Measurements from ENCODE around the gene MTG1. TPM values are rescaled to one million over a fixed set of nuclear protein-coding genes. Genes with fewer than 3 reads are reported as not detected.

The MTG1 gene
- total and polyA plus RNA-seq, 2 donors (not counting 1 experiment from before 2014, with no cell fraction given): 90.0 to 117 TPM

DNA sequence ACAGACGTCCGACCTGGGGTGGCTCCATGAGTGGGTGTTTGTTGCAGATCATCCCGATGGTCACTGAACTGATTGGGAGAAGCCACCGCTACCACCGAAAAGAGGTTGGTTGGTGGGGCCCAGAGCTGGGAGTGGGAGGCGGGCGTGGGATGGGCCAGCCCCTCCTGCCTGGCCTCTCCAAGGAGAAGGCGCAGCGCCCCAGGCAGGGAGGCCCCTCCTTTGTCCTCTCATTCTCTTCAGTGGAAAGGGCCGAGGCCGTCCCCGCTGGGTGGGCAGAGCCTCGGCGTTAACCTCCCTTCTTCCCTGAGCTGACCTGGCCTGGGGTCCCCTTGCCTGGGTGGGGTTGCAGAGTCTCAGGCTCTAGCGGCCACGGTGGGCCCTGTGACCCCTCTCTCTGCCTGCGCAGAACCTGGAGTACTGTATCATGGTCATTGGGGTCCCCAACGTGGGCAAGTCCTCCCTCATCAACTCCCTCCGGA is 5.2 kb downstream of the MTG1 start:
- H3K27ac Mint-ChIP-seq: no peak overlapping the region
- Histone ChIP-seq H3K27ac (ENCODE audit: low read length in 2 of 2) (no peak overlapping the region), H3K4me3 (ENCODE audit: control extremely low read depth in 1 of 5, extremely low read depth in 1 of 5, insufficient read depth in 1 of 5, low read depth in 2 of 5, low read length in 4 of 5) (no peak overlapping the region), H3K27me3 (replicated peaks in 1 of 4; ENCODE audit: control extremely low read depth in 1 of 4, control insufficient read depth in 3 of 4, insufficient read depth in 4 of 4, low read length in 3 of 4) (no peaks in the 10 kb centered on the region), H3K36me3 (replicated peaks in 1 of 2; ENCODE audit: control extremely low read depth in 1 of 2, control insufficient read depth in 1 of 2, extremely low read depth in 1 of 2, insufficient read depth in 2 of 2, low read length in 1 of 2) (peaks cover 2 to 57% of the 10 kb centered on the region in 2 experiments), H2AFZ (ENCODE audit: insufficient read depth, low read depth, low read length, poor library complexity, severe bottlenecking) (no peak overlapping the region), H3K4me2 (replicated peaks; ENCODE audit: low read depth, low read length, poor library complexity, severe bottlenecking) (no peak overlapping the region), H4K20me1 (ENCODE audit: control insufficient read depth, insufficient read depth, low read length, poor library complexity, severe bottlenecking) (peaks cover 39% of the 10 kb centered on the region), H3K9me3 (ENCODE audit: control extremely low read depth in 1 of 3, control insufficient read depth in 2 of 3, insufficient read depth in 1 of 3, low read length in 2 of 3) (no peaks in the 10 kb centered on the region), H3K4me1 (ENCODE audit: control insufficient read depth in 2 of 2, insufficient read depth in 2 of 2, low read length in 2 of 2) (peaks cover 14 to 25% of the 10 kb centered on the region in 2 donors), H3K9ac (ENCODE audit: low read length) (no peak overlapping the region), H3K79me2 (ENCODE audit: control insufficient read depth, insufficient read depth, low read length) (peaks cover 32% of the 10 kb centered on the region)
- H3K27me3 Mint-ChIP-seq: no peaks in the 10 kb centered on the region
- intact Hi-C loops (cut with micrococcal nuclease): no loop called here
- TF ChIP-seq, protein P1, sequence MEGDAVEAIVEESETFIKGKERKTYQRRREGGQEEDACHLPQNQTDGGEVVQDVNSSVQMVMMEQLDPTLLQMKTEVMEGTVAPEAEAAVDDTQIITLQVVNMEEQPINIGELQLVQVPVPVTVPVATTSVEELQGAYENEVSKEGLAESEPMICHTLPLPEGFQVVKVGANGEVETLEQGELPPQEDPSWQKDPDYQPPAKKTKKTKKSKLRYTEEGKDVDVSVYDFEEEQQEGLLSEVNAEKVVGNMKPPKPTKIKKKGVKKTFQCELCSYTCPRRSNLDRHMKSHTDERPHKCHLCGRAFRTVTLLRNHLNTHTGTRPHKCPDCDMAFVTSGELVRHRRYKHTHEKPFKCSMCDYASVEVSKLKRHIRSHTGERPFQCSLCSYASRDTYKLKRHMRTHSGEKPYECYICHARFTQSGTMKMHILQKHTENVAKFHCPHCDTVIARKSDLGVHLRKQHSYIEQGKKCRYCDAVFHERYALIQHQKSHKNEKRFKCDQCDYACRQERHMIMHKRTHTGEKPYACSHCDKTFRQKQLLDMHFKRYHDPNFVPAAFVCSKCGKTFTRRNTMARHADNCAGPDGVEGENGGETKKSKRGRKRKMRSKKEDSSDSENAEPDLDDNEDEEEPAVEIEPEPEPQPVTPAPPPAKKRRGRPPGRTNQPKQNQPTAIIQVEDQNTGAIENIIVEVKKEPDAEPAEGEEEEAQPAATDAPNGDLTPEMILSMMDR (IDR thresholded peaks at IDR 0.05): no peak
- no peak for TF ChIP-seq EZH2 (IDR thresholded peaks at IDR 0.05; ENCODE audit: borderline replicate concordance, insufficient read depth, low read depth, low read length, poor library complexity, severe bottlenecking)
- ChIA-PET POLR2A (interaction anchor here (0.7 kb wide), 1 partner anchor 79 kb away, joined by 3 read pairs; no protein-coding TSS in a partner anchor), CTCF (interaction anchor here (1.2 kb wide), 1 partner anchor 39 kb away, joined by 3 read pairs; no protein-coding TSS in a partner anchor)
- no peak for ATAC-seq (ENCODE audit: low read depth)
- H3K4me1 Mint-ChIP-seq: peaks cover 46% of the 10 kb centered on the region
- no peak for DNase-seq
- H3K4me3 Mint-ChIP-seq: no peak overlapping the region
- 97% methylated on average over 19 of the region's 19 CpGs for WGBS (ENCODE audit: insufficient coverage)
- H3K9me3 Mint-ChIP-seq (ENCODE audit: insufficient read depth): no peaks in the 10 kb centered on the region

DNA sequence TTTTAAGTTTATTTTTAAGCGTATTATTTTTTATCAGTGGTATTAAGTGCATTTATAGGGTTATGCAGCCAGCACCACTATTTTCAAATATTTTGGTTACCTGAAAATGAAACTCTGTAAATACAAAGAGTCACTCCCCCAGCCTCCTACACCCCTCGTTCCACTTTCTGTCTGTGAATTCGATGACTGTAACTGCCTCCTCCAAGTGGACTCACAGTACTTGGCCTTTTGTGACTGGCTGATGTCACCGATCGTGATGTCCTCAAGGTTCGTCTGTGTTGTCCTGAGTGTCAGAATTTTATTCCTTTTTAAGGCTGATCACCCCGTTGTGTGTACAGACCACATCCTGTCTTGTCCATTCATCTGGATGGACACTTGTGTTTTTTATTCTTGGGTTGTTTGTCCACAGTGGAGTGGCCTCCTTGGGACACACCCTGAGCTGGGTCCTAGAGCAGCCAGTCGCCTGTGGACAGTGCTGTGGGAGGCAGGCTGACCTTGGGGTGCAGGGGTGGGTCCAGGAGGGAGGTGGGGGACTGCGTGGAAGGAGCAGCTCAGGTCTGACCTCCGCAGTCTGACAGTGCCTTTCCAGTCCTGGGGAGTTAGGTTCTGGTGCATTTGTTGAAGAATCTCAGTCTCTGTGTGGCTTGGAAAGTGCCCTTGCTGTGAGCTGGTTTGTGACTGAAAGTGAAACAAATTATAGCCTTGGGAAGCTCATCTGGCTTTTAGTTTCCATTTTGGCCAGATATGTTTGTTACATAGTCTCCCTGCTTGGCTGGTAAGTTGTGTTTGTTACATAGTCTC is 6.9 kb downstream of the MTG1 start:
- intact Hi-C loops (cut with micrococcal nuclease): loop anchor here (10.0 kb wide), 1 partner anchor 94 kb away; no protein-coding TSS in a partner anchor
- H3K4me3 ChIP-seq (ENCODE audit: control extremely low read depth in 1 of 5, extremely low read depth in 1 of 5, insufficient read depth in 1 of 5, low read depth in 2 of 5, low read length in 4 of 5): peak overlapping the region in 2 of 5 experiments; percentile 2 to 5
- TF ChIP-seq, protein P1 (IDR thresholded peaks at IDR 0.05): no peak
- no peak for TF ChIP-seq EZH2 (IDR thresholded peaks at IDR 0.05; ENCODE audit: borderline replicate concordance, insufficient read depth, low read depth, low read length, poor library complexity, severe bottlenecking)
- WGBS (ENCODE audit: insufficient coverage): 69% methylated on average over 9 of the region's 10 CpGs
- H3K9me3 ChIP-seq (ENCODE audit: control extremely low read depth in 1 of 3, control insufficient read depth in 2 of 3, insufficient read depth in 1 of 3, low read length in 2 of 3): no peaks in the 10 kb centered on the region
- H3K79me2 ChIP-seq (ENCODE audit: control insufficient read depth, insufficient read depth, low read length): peaks cover 20% of the 10 kb centered on the region
- H3K9ac ChIP-seq (ENCODE audit: low read length): no peak overlapping the region
- Mint-ChIP-seq H3K4me1 (peaks cover 48% of the 10 kb centered on the region), H3K4me3 (peak overlapping the region; percentile 53), H3K27ac (peak overlapping the region; percentile 54), H3K27me3 (no peaks in the 10 kb centered on the region), H3K9me3 (ENCODE audit: insufficient read depth) (no peaks in the 10 kb centered on the region)
- DNase-seq (peak; percentile 41), ATAC-seq (ENCODE audit: low read depth) (peak; percentile 54)
- peak overlapping the region; percentile 58 for H3K4me2 ChIP-seq (replicated peaks; ENCODE audit: low read depth, low read length, poor library complexity, severe bottlenecking)
- H3K27ac ChIP-seq (ENCODE audit: low read length in 2 of 2): peak overlapping the region in 1 of 2 donors; percentile 42
- CTCF ChIA-PET: interaction anchor here (1.0 kb wide), 1 partner anchor 71 kb away, joined by 10 read pairs; no protein-coding TSS in a partner anchor
- H3K36me3 ChIP-seq (replicated peaks in 1 of 2; ENCODE audit: control extremely low read depth in 1 of 2, control insufficient read depth in 1 of 2, extremely low read depth in 1 of 2, insufficient read depth in 2 of 2, low read length in 1 of 2): peaks cover 2 to 55% of the 10 kb centered on the region in 2 experiments
- no peaks in the 10 kb centered on the region for H3K27me3 ChIP-seq (replicated peaks in 1 of 4; ENCODE audit: control extremely low read depth in 1 of 4, control insufficient read depth in 3 of 4, insufficient read depth in 4 of 4, low read length in 3 of 4)
- peaks cover 19 to 20% of the 10 kb centered on the region in 2 donors for H3K4me1 ChIP-seq (ENCODE audit: control insufficient read depth in 2 of 2, insufficient read depth in 2 of 2, low read length in 2 of 2)
- H4K20me1 ChIP-seq (ENCODE audit: control insufficient read depth, insufficient read depth, low read length, poor library complexity, severe bottlenecking): peaks cover 55% of the 10 kb centered on the region
- POLR2A ChIA-PET: no interaction called here
- no peak overlapping the region for H2AFZ ChIP-seq (ENCODE audit: insufficient read depth, low read depth, low read length, poor library complexity, severe bottlenecking)

Measured in B cell (primary cell).